ENCODE results near the gene PRDX1.
"Not testable (repeated sequence)": the region's sequence is repeated elsewhere in the genome, so short reads cannot be mapped to it uniquely, and the experiment has no call there.

Gene PRDX1

GRCh38 chr1:45535988-45536766, 14.5 kb upstream of the PRDX1 start:
- no peak for DNase-seq (ENCODE audit: low spot score)

- DNase-seq (ENCODE audit: low spot score), result no peak
Observed at GRCh38 chr1:45531873-45532272, 10.2 kb upstream of the PRDX1 start.

GRCh38 chr1:45530632-45531135, 9.0 kb upstream of the PRDX1 start:
- DNase-seq (ENCODE audit: low spot score), result no peak

GRCh38 chr1:45526135-45526644, 4.5 kb upstream of the PRDX1 start:
- no peak for DNase-seq (ENCODE audit: low spot score)

GRCh38 chr1:45523975-45524374, 2.3 kb upstream of the PRDX1 start:
- DNase-seq (ENCODE audit: low spot score), result not testable (repeated sequence)

GRCh38 chr1:45523516-45523915, 1.8 kb upstream of the PRDX1 start:
- not testable (repeated sequence) for DNase-seq (ENCODE audit: low spot score)

GRCh38 chr1:45522324-45523104, 830 bp upstream of the PRDX1 start:
- DNase-seq (ENCODE audit: low spot score), result no peak

- not testable (repeated sequence) for DNase-seq (ENCODE audit: low spot score)
Observed at GRCh38 chr1:45519774-45520173, 1.9 kb downstream of the PRDX1 start.

- peak; percentile 90 for DNase-seq (ENCODE audit: low spot score)
Observed at GRCh38 chr1:45518910-45519309, 2.8 kb downstream of the PRDX1 start.

- DNase-seq (ENCODE audit: low spot score), result not testable (repeated sequence)
Observed at GRCh38 chr1:45518366-45518765, 3.3 kb downstream of the PRDX1 start.

- DNase-seq (ENCODE audit: low spot score), result no peak
Observed at GRCh38 chr1:45516465-45516864, 5.2 kb downstream of the PRDX1 start.

GRCh38 chr1:45516036-45516435, 5.6 kb downstream of the PRDX1 start:
- no peak for DNase-seq (ENCODE audit: low spot score)

GRCh38 chr1:45513532-45514260, 8.0 kb downstream of the PRDX1 start:
- not testable (repeated sequence) for DNase-seq (ENCODE audit: low spot score)

- DNase-seq (ENCODE audit: low spot score), result peak; percentile 81
Observed at GRCh38 chr1:45512641-45513054, 9.0 kb downstream of the PRDX1 start.

- no peak for DNase-seq (ENCODE audit: low spot score)
Observed at GRCh38 chr1:45510972-45511527, 10.6 kb downstream of the PRDX1 start.

- DNase-seq (ENCODE audit: low spot score), result no peak
Observed at GRCh38 chr1:45510036-45510971, 11.4 kb downstream of the PRDX1 start.

- peak; percentile 58 for DNase-seq (ENCODE audit: low spot score)
Observed at GRCh38 chr1:45508295-45509151, 13.2 kb downstream of the PRDX1 start.

- DNase-seq (ENCODE audit: low spot score), result no peak
Observed at GRCh38 chr1:45507893-45508292, 13.8 kb downstream of the PRDX1 start.

GRCh38 chr1:45507195-45507594, 14.5 kb downstream of the PRDX1 start:
- no peak for DNase-seq (ENCODE audit: low spot score)
